Suprapubic skin (tissue), 4 donors: Measurements from ENCODE around the gene USP48. TPM values are rescaled to one million over a fixed set of nuclear protein-coding genes. Genes with fewer than 3 reads are reported as not detected.

ENCODE experiments used
- DNase-seq, 2 donors: peaks; one replicate each; pipeline ENCODE4 v3.0.0-alpha.2; 2019; ENCODE audit warnings: low spot score in 2 of 2
- H3K27ac ChIP-seq: fragments of 200-600 bp; sonication (generic); one replicate; pipeline ENCODE4 v1.5.1; 2019
- H3K27me3 ChIP-seq: fragments of 200-600 bp; sonication (generic); one replicate; pipeline ENCODE4 v1.5.1; 2019
- H3K36me3 ChIP-seq: fragments of 200-600 bp; sonication (generic); one replicate; pipeline ENCODE4 v1.5.1; 2019
- H3K4me1 ChIP-seq: fragments of 200-600 bp; sonication (generic); one replicate; pipeline ENCODE4 v1.5.1; 2019
- H3K4me3 ChIP-seq: fragments of 200-600 bp; sonication (generic); one replicate; pipeline ENCODE4 v1.5.1; 2019; ENCODE audit warnings: mild to moderate bottlenecking
- H3K9me3 ChIP-seq: fragments of 200-600 bp; sonication (generic); one replicate; pipeline ENCODE4 v1.5.1; 2019
- CTCF ChIP-seq, 2 donors: fragments of 200-600 bp in 1 of 2; fragments of 450-650 bp in 1 of 2; sonication (generic) in 1 of 2; IDR thresholded peaks; one replicate each; pipeline ENCODE4 v1.5.1; 2016 to 2019; ENCODE audit warnings: antibody characterized with exemption in 2 of 2, mild to moderate bottlenecking in 1 of 2, moderate library complexity in 1 of 2
- EP300 ChIP-seq: sonication (generic); formaldehyde crosslinking; IDR thresholded peaks from one replicate; pipeline ENCODE4 v1.6.1; 2017; ENCODE audit warnings: antibody characterized with exemption
- POLR2A ChIP-seq, 2 donors: fragments of 450-650 bp; IDR thresholded peaks; one replicate each; pipeline ENCODE4 v1.6.1; 2017; ENCODE audit warnings: antibody characterized with exemption in 2 of 2, mild to moderate bottlenecking in 2 of 2, moderate library complexity in 2 of 2
- POLR2AphosphoS5 ChIP-seq, 3 donors: sonication (generic); formaldehyde crosslinking; IDR thresholded peaks; one replicate each; pipeline ENCODE4 v1.6.1; 2017; ENCODE audit warnings: antibody characterized with exemption in 3 of 3
- WGBS: methylation state at CpG from one replicate; pipeline ENCODE4 v1.1.5; 2018; 5-methylcytosine and 5-hydroxymethylcytosine counted together
- total RNA-seq, 4 donors: library from RNA; depleted of rRNA; stranded (reverse); fragments of >200 nt; gene quantifications; one replicate each; pipeline ENCODE4 v1.1.0, GENCODE V29; 2016

USP48 gene
- total RNA-seq, 4 donors from 2014 or later: 27.7 to 151 (median 46.0) TPM

- 79% methylated on average over 10 of the region's 10 CpGs for WGBS
- TF ChIP-seq CTCF (IDR thresholded peaks at IDR 0.05) (no peak), POLR2AphosphoS5 (IDR thresholded peaks at IDR 0.05) (no peak), EP300 (no peak), POLR2A (IDR thresholded peaks at IDR 0.05) (no peak)
- no peaks in the 10 kb centered on the region for H3K36me3 ChIP-seq
- no peaks in the 10 kb centered on the region for H3K9me3 ChIP-seq
- peaks cover 11% of the 10 kb centered on the region for H3K4me1 ChIP-seq
- no peak for DNase-seq
- no peak overlapping the region for H3K4me3 ChIP-seq
- H3K27ac ChIP-seq: no peak overlapping the region
- H3K27me3 ChIP-seq: peaks cover 17% of the 10 kb centered on the region
Measured at GRCh38 chr1:21657456-21658190, 125.3 kb downstream of the USP48 start.

GRCh38 chr1:21655748-21656147, 127.2 kb downstream of the USP48 start:
- TF ChIP-seq EP300 (no peak), POLR2A (IDR thresholded peaks at IDR 0.05) (no peak), POLR2AphosphoS5 (IDR thresholded peaks at IDR 0.05) (no peak), CTCF (IDR thresholded peaks at IDR 0.05) (no peak)

GRCh38 chr1:21655259-21655658, 127.7 kb downstream of the USP48 start:
- WGBS: 70% methylated on average over 4 of the region's 4 CpGs
- H3K27ac ChIP-seq: no peak overlapping the region
- H3K9me3 ChIP-seq: no peaks in the 10 kb centered on the region
- DNase-seq: no peak
- H3K4me3 ChIP-seq: no peak overlapping the region
- peaks cover 31% of the 10 kb centered on the region for H3K4me1 ChIP-seq
- peaks cover 18% of the 10 kb centered on the region for H3K27me3 ChIP-seq
- H3K36me3 ChIP-seq: no peaks in the 10 kb centered on the region
- no peak for TF ChIP-seq CTCF (IDR thresholded peaks at IDR 0.05)
- no peak for TF ChIP-seq POLR2A (IDR thresholded peaks at IDR 0.05)

More at GRCh38 chr1:21655748-21656147, 127.2 kb downstream of the USP48 start:
- Histone ChIP-seq H3K36me3 (no peaks in the 10 kb centered on the region), H3K27ac (no peak overlapping the region), H3K27me3 (peaks cover 17% of the 10 kb centered on the region), H3K4me3 (no peak overlapping the region), H3K4me1 (peaks cover 28% of the 10 kb centered on the region), H3K9me3 (no peaks in the 10 kb centered on the region)
- no peak for DNase-seq
- 11% methylated on average over 4 of the region's 4 CpGs for WGBS

- Histone ChIP-seq H3K27ac (no peak overlapping the region), H3K27me3 (peaks cover 20% of the 10 kb centered on the region), H3K4me3 (no peak overlapping the region), H3K9me3 (no peaks in the 10 kb centered on the region), H3K4me1 (peaks cover 27% of the 10 kb centered on the region), H3K36me3 (no peaks in the 10 kb centered on the region)
- no peak for DNase-seq
- TF ChIP-seq CTCF (IDR thresholded peaks at IDR 0.05): no peak
- TF ChIP-seq EP300: no peak
- 78% methylated on average over 6 of the region's 6 CpGs for WGBS
Measured at GRCh38 chr1:21654209-21654608, 128.7 kb downstream of the USP48 start.

GRCh38 chr1:21653744-21654100, 129.2 kb downstream of the USP48 start:
- Histone ChIP-seq H3K9me3 (no peaks in the 10 kb centered on the region), H3K36me3 (no peaks in the 10 kb centered on the region), H3K4me1 (peaks cover 26% of the 10 kb centered on the region), H3K27me3 (peaks cover 25% of the 10 kb centered on the region), H3K27ac (no peak overlapping the region), H3K4me3 (no peak overlapping the region)
- DNase-seq: no peak
- 55% methylated on average over 3 of the region's 6 CpGs for WGBS
- TF ChIP-seq POLR2AphosphoS5 (IDR thresholded peaks at IDR 0.05): no peak
- no peak for TF ChIP-seq CTCF (IDR thresholded peaks at IDR 0.05)
- TF ChIP-seq POLR2A (IDR thresholded peaks at IDR 0.05): no peak
- TF ChIP-seq EP300: no peak
